HCT116 (cell line): ENCODE measurements around the gene EIPR1. TPM values are rescaled to one million over a fixed set of nuclear protein-coding genes. Genes with fewer than 3 reads are reported as not detected.

Experiments used
- ATAC-seq: fragments of 200-7000 bp; cut with Tn5 transposase; 2 replicates; pipeline ENCODE4 v1.9.1; 2020; ENCODE audit warnings: mild to moderate bottlenecking, moderate library complexity
- BruUV-seq: library from RNA; stranded (reverse); fragments of 400-500 nt; replicated peaks from 2 replicates; lab custom pipeline; 2021; lab: Mats Ljungman, UMichigan
- CTCF ChIA-PET: fragments of 300-600 bp; sonication (Branson Sonifier 250); formaldehyde crosslinking; loops from one replicate; lab custom pipeline; 2021; ENCODE audit warnings: antibody characterized with exemption; lab: Charles Lee
- POLR2A ChIA-PET: fragments of 300-600, 350-600 bp; sonication (Branson Sonifier 250); formaldehyde crosslinking; loops from one replicate; lab custom pipeline; 2021; ENCODE audit warnings: antibody characterized with exemption; lab: Charles Lee
- RAD21 ChIA-PET, 2 experiments: fragments of 300-600 bp; sonication (Branson Sonifier 250); formaldehyde crosslinking; loops; one replicate each; lab custom pipeline; 2023; ENCODE audit warnings: low total read pairs in 2 of 2; ENCODE audit not compliant: uncharacterized antibody in 2 of 2, unreplicated experiment in 2 of 2, low non-redundant PET in 1 of 2; lab: Charles Lee
- DNase-seq: peaks from one replicate; pipeline ENCODE4 v3.0.0-alpha.2; 2010; ENCODE audit warnings: low read depth, low spot score
- H2AFZ ChIP-seq: fragments of 200-600 bp; shearing (Covaris generic), sonication (generic); 2 replicates; pipeline ENCODE4 v1.6.1; 2017; ENCODE audit warnings: low read depth, mixed run types, mixed read lengths, antibody characterized with exemption, low read length; ENCODE audit not compliant: poor library complexity, severe bottlenecking
- H3K27ac ChIP-seq: 2 replicates; pipeline ENCODE4 v1.5.1; 2012; ENCODE audit warnings: low read depth, low read length
- H3K27me3 ChIP-seq: fragments of 200-600 bp; sonication (generic); 2 replicates; pipeline ENCODE4 v1.6.1; 2016; ENCODE audit warnings: mixed run types, low read length, mixed read lengths; ENCODE audit not compliant: insufficient read depth
- H3K36me3 ChIP-seq, 2 experiments: fragments of 200-500 bp in 1 of 2; fragments of 200-600 bp in 1 of 2; sonication (Bioruptor generic) in 1 of 2; sonication (generic) in 1 of 2; 2 replicates each; pipeline versions ENCODE4 v1.5.1 to v1.6.1; 2014 to 2016; ENCODE audit warnings: low read length in 2 of 2, inconsistent platforms in 1 of 2, mixed read lengths in 1 of 2, mixed run types in 1 of 2; ENCODE audit not compliant: insufficient read depth in 2 of 2, control insufficient read depth in 1 of 2
- H3K4me1 ChIP-seq, 2 experiments: fragments of 200-600 bp in 1 of 2; sonication (generic) in 1 of 2; 2 replicates each; pipeline versions ENCODE4 v1.5.1 to v1.6.1; 2012 to 2017; ENCODE audit warnings: low read length in 2 of 2, inconsistent platforms in 1 of 2, mild to moderate bottlenecking in 1 of 2, mixed read lengths in 1 of 2, mixed run types in 1 of 2, moderate library complexity in 1 of 2; ENCODE audit not compliant: insufficient read depth in 2 of 2, control insufficient read depth in 1 of 2
- H3K4me2 ChIP-seq: fragments of 200-600 bp; sonication (generic); 2 replicates; pipeline ENCODE4 v1.6.1; 2017; ENCODE audit warnings: mixed run types, low read length, mixed read lengths
- H3K4me3 ChIP-seq, 2 experiments: fragments of 200-600 bp in 1 of 2; sonication (generic) in 1 of 2; replicated peaks in 1 of 2; 2 replicates each; pipeline ENCODE4 v1.5.1; 2011 to 2016; ENCODE audit warnings: low read length in 2 of 2, control low read depth in 1 of 2, low read depth in 1 of 2, mild to moderate bottlenecking in 1 of 2, mixed read lengths in 1 of 2, mixed run types in 1 of 2
- H3K79me2 ChIP-seq: fragments of 200-600 bp; sonication (generic); 2 replicates; pipeline ENCODE4 v1.6.1; 2017; ENCODE audit warnings: mild to moderate bottlenecking, mixed run types, low read length, moderate library complexity, mixed read lengths; ENCODE audit not compliant: insufficient read depth
- H3K9ac ChIP-seq: fragments of 200-600 bp; sonication (generic); 2 replicates; pipeline ENCODE4 v1.6.1; 2016; ENCODE audit warnings: low read length, mixed read lengths
- H3K9me2 ChIP-seq: fragments of 200-600 bp; sonication (generic), shearing (Covaris generic); 2 replicates; pipeline ENCODE4 v1.6.1; 2017; ENCODE audit warnings: mixed run types, mild to moderate bottlenecking, moderate library complexity; ENCODE audit not compliant: insufficient read depth
- H3K9me3 ChIP-seq, 2 experiments: fragments of 200-500 bp in 1 of 2; fragments of 200-600 bp in 1 of 2; sonication (Bioruptor generic) in 1 of 2; sonication (generic) in 1 of 2; 2 replicates each; pipeline ENCODE4 v1.6.1; 2014 to 2017; ENCODE audit warnings: low read length in 2 of 2, mixed read lengths in 2 of 2, inconsistent platforms in 1 of 2, low read depth in 1 of 2, mild to moderate bottlenecking in 1 of 2, mixed run types in 1 of 2, moderate library complexity in 1 of 2; ENCODE audit not compliant: control insufficient read depth in 1 of 2, insufficient read depth in 1 of 2
- H4K20me1 ChIP-seq: fragments of 200-600 bp; sonication (generic), shearing (Covaris generic); 2 replicates; pipeline ENCODE4 v1.6.1; 2017; ENCODE audit warnings: mixed run types, mild to moderate bottlenecking, moderate library complexity; ENCODE audit not compliant: insufficient read depth
- CBX3 ChIP-seq: IDR thresholded peaks from 2 replicates; pipeline ENCODE4 v1.6.1; 2012; ENCODE audit warnings: low read depth
- EGR1 ChIP-seq: IDR thresholded peaks from 2 replicates; pipeline ENCODE4 v1.6.1; 2012; ENCODE audit warnings: low read depth
- ELF1 ChIP-seq: IDR thresholded peaks from 2 replicates; pipeline ENCODE4 v1.6.1; 2012; ENCODE audit warnings: low read depth, borderline replicate concordance
- EZH2 ChIP-seq: fragments of 200-600 bp; sonication (generic); IDR thresholded peaks from 2 replicates; pipeline ENCODE4 v1.6.1; 2017; ENCODE audit warnings: antibody characterized with exemption, mixed run types
- EZH2phosphoT487 ChIP-seq: fragments of 200-600 bp; IDR thresholded peaks from 2 replicates; pipeline ENCODE4 v1.6.1; 2018; ENCODE audit warnings: antibody characterized with exemption, borderline replicate concordance
- JUND ChIP-seq: IDR thresholded peaks from 2 replicates; pipeline ENCODE4 v1.6.1; 2012
- POLR2AphosphoS5 ChIP-seq: IDR thresholded peaks from 2 replicates; pipeline ENCODE4 v1.6.1; 2011; ENCODE audit warnings: mild to moderate bottlenecking, low read depth, low read length, moderate library complexity
- RAD21 ChIP-seq: IDR thresholded peaks from 2 replicates; pipeline ENCODE4 v1.6.1; 2012; ENCODE audit warnings: low read depth, mild to moderate bottlenecking
- SIN3A ChIP-seq: IDR thresholded peaks from 2 replicates; pipeline ENCODE4 v1.6.1; 2012; ENCODE audit warnings: low read depth
- SP1 ChIP-seq: IDR thresholded peaks from 2 replicates; pipeline ENCODE4 v1.6.1; 2012; ENCODE audit warnings: low read depth
- SRF ChIP-seq: IDR thresholded peaks from 2 replicates; pipeline ENCODE4 v1.6.1; 2012; ENCODE audit warnings: low read depth
- TCF7L2 ChIP-seq: IDR thresholded peaks from 2 replicates; pipeline ENCODE4 v1.7.0; 2011; ENCODE audit warnings: borderline replicate concordance, inconsistent platforms; ENCODE audit not compliant: insufficient read depth, insufficient read length; ENCODE audit errors: extremely low read depth
- ZFX ChIP-seq: fragments of 450-650 bp; IDR thresholded peaks from 2 replicates; pipeline ENCODE4 v1.6.1; 2017
- ZNF274 ChIP-seq: fragments of 200-500 bp; sonication (Bioruptor generic); IDR thresholded peaks from 2 replicates; pipeline ENCODE4 v1.6.1; 2014; ENCODE audit warnings: mild to moderate bottlenecking, low read depth, low read length, inconsistent platforms
- intact Hi-C: fragments of 100-400 bp; cut with micrococcal nuclease; formaldehyde crosslinking; loops from 2 replicates; pipeline ENCODE4 v1.10.0; 2022
- total RNA-seq: library from RNA; stranded (reverse); gene quantifications from one replicate; pipeline ENCODE4 v1.2.1, GENCODE V29; 2021; ENCODE audit not compliant: unreplicated experiment
- TF ChIP-seq, protein P1 (sequence below), 3 experiments: fragments of 200-600 bp in 1 of 3; sonication (generic) in 1 of 3; IDR thresholded peaks in 2 of 3; conservative IDR thresholded peaks in 1 of 3; 2 replicates each; pipeline ENCODE4 v1.5.1; 2012 to 2017; ENCODE audit warnings: low read depth in 2 of 3, low read length in 2 of 3, antibody characterized with exemption in 1 of 3, borderline replicate concordance in 1 of 3, control low read depth in 1 of 3, mild to moderate bottlenecking in 1 of 3, mixed read lengths in 1 of 3, mixed run types in 1 of 3, moderate library complexity in 1 of 3; ENCODE audit not compliant: insufficient read depth in 1 of 3
- TF ChIP-seq, protein P2 (sequence below): IDR thresholded peaks from 2 replicates; pipeline ENCODE4 v1.6.1; 2012

Gene EIPR1
- total RNA-seq, 1 experiment from 2014 or later: 36.9 TPM

DNA sequence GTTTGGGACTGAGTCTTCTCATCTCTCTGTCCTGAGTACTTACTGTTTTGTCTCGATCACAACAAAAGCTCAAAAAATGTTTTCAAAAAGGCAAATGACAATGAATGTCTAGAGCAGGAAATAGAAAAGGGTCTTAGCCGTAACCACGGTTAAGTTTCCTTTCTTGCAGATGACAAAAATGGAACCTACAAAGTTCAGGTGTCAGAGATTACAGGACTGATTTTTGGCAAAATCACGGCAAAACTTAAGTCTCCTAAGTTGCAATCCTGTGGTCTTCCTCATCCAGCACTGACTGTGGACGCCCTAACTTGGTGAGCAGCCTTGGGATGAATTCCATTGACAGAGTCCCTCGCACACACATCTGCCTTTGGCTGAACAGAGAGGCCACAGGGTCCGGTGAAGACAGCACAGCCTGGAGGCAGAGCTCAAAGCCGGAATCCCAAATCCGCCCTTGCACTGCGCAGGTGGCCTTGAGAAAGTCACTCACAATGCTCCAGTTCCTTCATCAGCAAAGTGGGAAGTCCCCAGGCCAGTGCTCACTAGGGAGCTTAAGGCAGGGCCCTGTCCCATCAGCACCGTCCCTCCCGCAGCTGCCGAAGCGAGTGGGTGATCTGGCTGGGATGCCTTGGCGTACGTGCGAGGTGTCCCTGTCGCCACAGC, 55.2 kb downstream of the EIPR1 start:
- CTCF ChIA-PET: no interaction called here
- no peak overlapping the region for H3K4me2 ChIP-seq
- no TSS peak for BruUV-seq
- H3K27ac ChIP-seq: no peak overlapping the region
- H3K79me2 ChIP-seq: peaks cover 5% of the 10 kb centered on the region; the same call in 1 of the 2 replicates
- TF ChIP-seq TCF7L2: no peak
- TF ChIP-seq JUND: no peak
- TF ChIP-seq, protein P1, sequence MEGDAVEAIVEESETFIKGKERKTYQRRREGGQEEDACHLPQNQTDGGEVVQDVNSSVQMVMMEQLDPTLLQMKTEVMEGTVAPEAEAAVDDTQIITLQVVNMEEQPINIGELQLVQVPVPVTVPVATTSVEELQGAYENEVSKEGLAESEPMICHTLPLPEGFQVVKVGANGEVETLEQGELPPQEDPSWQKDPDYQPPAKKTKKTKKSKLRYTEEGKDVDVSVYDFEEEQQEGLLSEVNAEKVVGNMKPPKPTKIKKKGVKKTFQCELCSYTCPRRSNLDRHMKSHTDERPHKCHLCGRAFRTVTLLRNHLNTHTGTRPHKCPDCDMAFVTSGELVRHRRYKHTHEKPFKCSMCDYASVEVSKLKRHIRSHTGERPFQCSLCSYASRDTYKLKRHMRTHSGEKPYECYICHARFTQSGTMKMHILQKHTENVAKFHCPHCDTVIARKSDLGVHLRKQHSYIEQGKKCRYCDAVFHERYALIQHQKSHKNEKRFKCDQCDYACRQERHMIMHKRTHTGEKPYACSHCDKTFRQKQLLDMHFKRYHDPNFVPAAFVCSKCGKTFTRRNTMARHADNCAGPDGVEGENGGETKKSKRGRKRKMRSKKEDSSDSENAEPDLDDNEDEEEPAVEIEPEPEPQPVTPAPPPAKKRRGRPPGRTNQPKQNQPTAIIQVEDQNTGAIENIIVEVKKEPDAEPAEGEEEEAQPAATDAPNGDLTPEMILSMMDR (IDR thresholded peaks at IDR 0.05 in 2 of 3, conservative IDR thresholded peaks at IDR 0.05 in 1 of 3; ENCODE audit: borderline replicate concordance in 1 of 3, insufficient read depth in 1 of 3, low read depth in 2 of 3, low read length in 2 of 3): no peak
- TF ChIP-seq CBX3: no peak
- TF ChIP-seq POLR2AphosphoS5: no peak
- no peak for TF ChIP-seq ELF1
- no peak for TF ChIP-seq EZH2
- no peak for TF ChIP-seq SP1
- TF ChIP-seq RAD21: no peak
- TF ChIP-seq SIN3A: no peak
- no peak for TF ChIP-seq EZH2phosphoT487
- TF ChIP-seq, protein P2, sequence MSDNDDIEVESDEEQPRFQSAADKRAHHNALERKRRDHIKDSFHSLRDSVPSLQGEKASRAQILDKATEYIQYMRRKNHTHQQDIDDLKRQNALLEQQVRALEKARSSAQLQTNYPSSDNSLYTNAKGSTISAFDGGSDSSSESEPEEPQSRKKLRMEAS: no peak
- no peak for TF ChIP-seq EGR1
- TF ChIP-seq SRF: no peak
- TF ChIP-seq ZFX: no peak
- TF ChIP-seq ZNF274: no peak
- TF ChIP-seq, all 23 proteins: peak for 0
- Histone ChIP-seq H3K9me2 (no peaks in the 10 kb centered on the region), H2AFZ (no peak overlapping the region), H3K4me3 (no peak overlapping the region), H3K36me3 (0 out of 4 replicates have a peak, but pooled peaks cover 0 to 6% of the 10 kb centered on the region in 2 experiments), H3K9me3 (no peaks in the 10 kb centered on the region), H3K27me3 (no peaks in the 10 kb centered on the region), H3K9ac (no peak overlapping the region), H4K20me1 (no peaks in the 10 kb centered on the region), H3K4me1 (no peaks in the 10 kb centered on the region)
- ChIA-PET POLR2A (no interaction called here), RAD21 (no interaction called here)
- no peak for DNase-seq
- ATAC-seq: no peak
- intact Hi-C loops: no loop called here
